Mesenchymal stem cell (in vitro differentiated cells and primary cell): ENCODE results near the gene SETD2.

Source experiments
- DNase-seq: peaks from one replicate; pipeline ENCODE4 v3.0.0-alpha.2; 2013
- H2AFZ ChIP-seq: one replicate; pipeline ENCODE4 v1.6.1; 2013; ENCODE audit warnings: low read depth, mild to moderate bottlenecking, control low read depth, inconsistent platforms, low read length, moderate library complexity
- H2AK5ac ChIP-seq: 2 replicates; pipeline ENCODE4 v1.6.1; 2013; ENCODE audit warnings: low read length, moderate library complexity, mild to moderate bottlenecking, inconsistent platforms; ENCODE audit not compliant: severe bottlenecking
- H2BK120ac ChIP-seq: one replicate; pipeline ENCODE4 v1.6.1; 2013; ENCODE audit warnings: low read depth, mild to moderate bottlenecking, inconsistent platforms, low read length, moderate library complexity
- H2BK12ac ChIP-seq, 2 experiments: one replicate each; pipeline ENCODE4 v1.6.1; 2013; ENCODE audit warnings: inconsistent platforms in 2 of 2, low read length in 2 of 2, mild to moderate bottlenecking in 2 of 2, moderate library complexity in 2 of 2, control low read depth in 1 of 2
- H2BK15ac ChIP-seq: one replicate; pipeline ENCODE4 v1.6.1; 2013; ENCODE audit warnings: mild to moderate bottlenecking, low read depth, inconsistent platforms; ENCODE audit not compliant: poor library complexity, severe bottlenecking
- H2BK5ac ChIP-seq: 2 replicates; pipeline ENCODE4 v1.6.1; 2013; ENCODE audit warnings: low read depth, mild to moderate bottlenecking, low read length, control low read depth, inconsistent platforms; ENCODE audit not compliant: poor library complexity, severe bottlenecking
- H3K14ac ChIP-seq, 2 experiments: one replicate each; pipeline ENCODE4 v1.6.1; 2013; ENCODE audit warnings: inconsistent platforms in 2 of 2, low read length in 2 of 2, control low read depth in 1 of 2, mild to moderate bottlenecking in 1 of 2, moderate library complexity in 1 of 2
- H3K18ac ChIP-seq, 2 experiments: one replicate each; pipeline ENCODE4 v1.6.1; 2013; ENCODE audit warnings: inconsistent platforms in 2 of 2, low read length in 2 of 2, control low read depth in 1 of 2, low read depth in 1 of 2, mild to moderate bottlenecking in 1 of 2
- H3K23ac ChIP-seq, 2 experiments: one replicate each; pipeline ENCODE4 v1.6.1; 2013; ENCODE audit warnings: inconsistent platforms in 2 of 2, low read length in 2 of 2, mild to moderate bottlenecking in 2 of 2, moderate library complexity in 2 of 2, control low read depth in 1 of 2
- H3K27ac ChIP-seq: 2 replicates; pipeline ENCODE4 v1.5.1; 2013; ENCODE audit warnings: mild to moderate bottlenecking, moderate library complexity, low read length, control low read depth, inconsistent platforms; ENCODE audit not compliant: poor library complexity, severe bottlenecking
- H3K27me3 ChIP-seq, 2 experiments: 2 replicates each; pipeline versions ENCODE4 v1.6.1 to v1.7.0; 2013; ENCODE audit warnings: low read length in 2 of 2, mild to moderate bottlenecking in 2 of 2, moderate library complexity in 2 of 2, control low read depth in 1 of 2, inconsistent platforms in 1 of 2; ENCODE audit not compliant: control insufficient read depth in 1 of 2, insufficient read depth in 1 of 2
- H3K36me3 ChIP-seq, 2 experiments: 2 replicates each; pipeline versions ENCODE4 v1.6.1 to v1.7.0; 2013; ENCODE audit warnings: low read length in 2 of 2, control low read depth in 1 of 2, inconsistent platforms in 1 of 2, low read depth in 1 of 2, mild to moderate bottlenecking in 1 of 2; ENCODE audit not compliant: insufficient read depth in 2 of 2, control insufficient read depth in 1 of 2
- H3K4ac ChIP-seq, 2 experiments: one replicate each; pipeline ENCODE4 v1.6.1; 2013; ENCODE audit warnings: inconsistent platforms in 2 of 2, low read length in 2 of 2, mild to moderate bottlenecking in 2 of 2, moderate library complexity in 2 of 2, control low read depth in 1 of 2, low read depth in 1 of 2
- H3K4me1 ChIP-seq: 2 replicates; pipeline ENCODE4 v1.6.1; 2013; ENCODE audit warnings: low read depth, low read length, control low read depth; ENCODE audit not compliant: control insufficient read depth, insufficient read depth
- H3K4me2 ChIP-seq: 2 replicates; pipeline ENCODE4 v1.6.1; 2013; ENCODE audit warnings: low read length, mild to moderate bottlenecking, inconsistent platforms; ENCODE audit not compliant: poor library complexity, severe bottlenecking
- H3K4me3 ChIP-seq, 2 experiments: 2 replicates each; pipeline versions ENCODE4 v1.5.1 to v1.7.0; 2013; ENCODE audit warnings: low read length in 2 of 2, mild to moderate bottlenecking in 2 of 2, control low read depth in 1 of 2, low read depth in 1 of 2; ENCODE audit not compliant: insufficient read depth in 1 of 2
- H3K79me1 ChIP-seq: replicated peaks from 2 replicates; pipeline ENCODE4 v1.6.1; 2013; ENCODE audit warnings: mild to moderate bottlenecking, control low read depth, low read length, inconsistent platforms; ENCODE audit not compliant: poor library complexity, severe bottlenecking
- H3K9ac ChIP-seq: 2 replicates; pipeline ENCODE4 v1.7.0; 2013; ENCODE audit warnings: mild to moderate bottlenecking, low read length, moderate library complexity
- H3K9me3 ChIP-seq: 2 replicates; pipeline ENCODE4 v1.7.0; 2013; ENCODE audit warnings: mild to moderate bottlenecking, low read length; ENCODE audit not compliant: control insufficient read depth
- H4K8ac ChIP-seq: one replicate; pipeline ENCODE4 v1.6.1; 2013; ENCODE audit warnings: inconsistent platforms, mild to moderate bottlenecking, low read length, moderate library complexity
- H4K91ac ChIP-seq: one replicate; pipeline ENCODE4 v1.6.1; 2013; ENCODE audit warnings: mild to moderate bottlenecking, low read length, inconsistent platforms
- WGBS: methylation state at CpG from one replicate; pipeline ENCODE4 v1.1.7; 2013; ENCODE audit warnings: mixed read lengths; 5-methylcytosine and 5-hydroxymethylcytosine counted together

Gene SETD2

GRCh38 chr3:47054412-47054811 is 109.5 kb downstream of the SETD2 start:
- Histone ChIP-seq H3K9me3 (no peaks in the 10 kb centered on the region), H2BK5ac (no peak overlapping the region), H3K4me1 (no peaks in the 10 kb centered on the region), H3K4me3 (no peak overlapping the region), H2BK120ac (no peak overlapping the region), H3K14ac (no peak overlapping the region), H3K79me1 (peaks cover 22% of the 10 kb centered on the region), H3K9ac (no peak overlapping the region), H3K27ac (no peak overlapping the region), H4K8ac (no peak overlapping the region), H2AFZ (no peak overlapping the region), H2BK12ac (no peak overlapping the region), H4K91ac (no peak overlapping the region), H3K18ac (no peak overlapping the region), H3K27me3 (no peaks in the 10 kb centered on the region), H3K4me2 (no peak overlapping the region), H2AK5ac (no peak overlapping the region), H3K23ac (no peak overlapping the region), H3K36me3 (peaks cover 10 to 30% of the 10 kb centered on the region in 2 experiments), H3K4ac (no peak overlapping the region), H2BK15ac (no peak overlapping the region)
- DNase-seq: no peak

- H4K8ac ChIP-seq: no peak overlapping the region
- H3K9me3 ChIP-seq: no peaks in the 10 kb centered on the region
- DNase-seq: no peak
These were observed 116.2 kb downstream of the SETD2 start for GRCh38 chr3:47047673-47048072.

GRCh38 chr3:47047069-47047468 is 116.8 kb downstream of the SETD2 start:
- H3K4ac ChIP-seq: no peak overlapping the region
- no peak for DNase-seq
- H2BK12ac ChIP-seq: no peak overlapping the region
- no peak overlapping the region for H3K23ac ChIP-seq
- H3K27me3 ChIP-seq: no peaks in the 10 kb centered on the region
- no peak overlapping the region for H3K18ac ChIP-seq
- H4K8ac ChIP-seq: no peak overlapping the region
- H3K9ac ChIP-seq: no peak overlapping the region
- no peak overlapping the region for H2BK5ac ChIP-seq
- H3K9me3 ChIP-seq: no peaks in the 10 kb centered on the region
- H2AFZ ChIP-seq: no peak overlapping the region
- H3K36me3 ChIP-seq: peaks cover 12 to 40% of the 10 kb centered on the region in 2 experiments
- H2BK120ac ChIP-seq: no peak overlapping the region
- H3K4me1 ChIP-seq: no peaks in the 10 kb centered on the region
- peaks cover 21% of the 10 kb centered on the region for H3K79me1 ChIP-seq
- H3K14ac ChIP-seq: no peak overlapping the region
- no peak overlapping the region for H2AK5ac ChIP-seq
- H4K91ac ChIP-seq: no peak overlapping the region
- H2BK15ac ChIP-seq: no peak overlapping the region
- no peak overlapping the region for H3K27ac ChIP-seq
- H3K4me3 ChIP-seq: no peak overlapping the region
- no peak overlapping the region for H3K4me2 ChIP-seq

More at GRCh38 chr3:47047673-47048072, 116.2 kb downstream of the SETD2 start:
- Histone ChIP-seq H2BK120ac (no peak overlapping the region), H3K14ac (no peak overlapping the region), H2BK5ac (no peak overlapping the region), H3K9ac (no peak overlapping the region), H3K4me1 (no peaks in the 10 kb centered on the region), H4K91ac (no peak overlapping the region), H3K4me2 (no peak overlapping the region), H3K23ac (no peak overlapping the region), H2BK15ac (no peak overlapping the region), H3K27me3 (no peaks in the 10 kb centered on the region), H3K4me3 (no peak overlapping the region), H3K27ac (no peak overlapping the region), H3K4ac (no peak overlapping the region), H3K18ac (no peak overlapping the region), H2BK12ac (no peak overlapping the region), H3K79me1 (peaks cover 24% of the 10 kb centered on the region), H2AFZ (no peak overlapping the region), H3K36me3 (peaks cover 11 to 36% of the 10 kb centered on the region in 2 experiments), H2AK5ac (no peak overlapping the region)

GRCh38 chr3:47042231-47042791 is 121.6 kb downstream of the SETD2 start:
- H3K4me1 ChIP-seq: no peaks in the 10 kb centered on the region
- H3K14ac ChIP-seq: no peak overlapping the region
- no peak overlapping the region for H3K18ac ChIP-seq
- no peak overlapping the region for H4K91ac ChIP-seq
- H3K23ac ChIP-seq: no peak overlapping the region
- no peak overlapping the region for H3K4me3 ChIP-seq
- H3K79me1 ChIP-seq: peaks cover 17% of the 10 kb centered on the region
- no peak overlapping the region for H4K8ac ChIP-seq
- no peak overlapping the region for H3K4ac ChIP-seq
- DNase-seq: no peak
- no peak overlapping the region for H2AFZ ChIP-seq
- H3K36me3 ChIP-seq: peaks cover 34 to 71% of the 10 kb centered on the region in 2 experiments
- H3K27ac ChIP-seq: no peak overlapping the region
- no peak overlapping the region for H2BK120ac ChIP-seq
- H2BK12ac ChIP-seq: no peak overlapping the region
- H3K9me3 ChIP-seq: peaks cover 4% of the 10 kb centered on the region
- H2AK5ac ChIP-seq: no peak overlapping the region
- H3K9ac ChIP-seq: no peak overlapping the region
- H3K27me3 ChIP-seq: no peaks in the 10 kb centered on the region
- no peak overlapping the region for H2BK5ac ChIP-seq
- WGBS: 81% methylated on average over 4 of the region's 5 CpGs
- H2BK15ac ChIP-seq: no peak overlapping the region
- no peak overlapping the region for H3K4me2 ChIP-seq
